ENCODE measurements around the gene EDIL3. TPM values are rescaled to one million over a fixed set of nuclear protein-coding genes. Genes with fewer than 3 reads are reported as not detected.

EDIL3 gene
- total and polyA plus RNA-seq, 2 experiments from 2014 or later: 18.2 to 42.4 TPM

- no peaks in the 10 kb centered on the region for H3K27me3 ChIP-seq
- no peak for TF ChIP-seq CTCF (IDR thresholded peaks at IDR 0.05; ENCODE audit: poor library complexity)
- no peak for TF ChIP-seq EZH2 (IDR thresholded peaks at IDR 0.05; ENCODE audit: borderline replicate concordance)
- no peak for TF ChIP-seq EZH2phosphoT487 (IDR thresholded peaks at IDR 0.05; ENCODE audit: low read depth, severe bottlenecking, unreplicated experiment)
- H3K27ac ChIP-seq: no peak overlapping the region
- H2AFZ ChIP-seq: no peak overlapping the region
- DNase-seq (ENCODE audit: low spot score): no peak
- no peaks in the 10 kb centered on the region for H4K20me1 ChIP-seq (ENCODE audit: insufficient read depth, poor library complexity, severe bottlenecking)
- no peaks in the 10 kb centered on the region for H3K4me1 ChIP-seq (ENCODE audit: insufficient read depth)
- H3K9me2 ChIP-seq (replicated peaks; ENCODE audit: insufficient read depth): no peaks in the 10 kb centered on the region
- H3K4me2 ChIP-seq: no peak overlapping the region
- no peaks in the 10 kb centered on the region for H3K9me3 ChIP-seq (ENCODE audit: low read depth)
- H3K79me2 ChIP-seq: no peaks in the 10 kb centered on the region
- WGBS (ENCODE audit: low lambda C conversion rate, missing lambda C conversion rate): 77% methylated on average over 4 of the region's 4 CpGs
- H3K36me3 ChIP-seq (replicated peaks; ENCODE audit: insufficient read depth, low read depth): no peaks in the 10 kb centered on the region
- H3K4me3 ChIP-seq: no peak overlapping the region
These were observed 397.0 kb downstream of the EDIL3 start for GRCh38 chr5:83987513-83988292.

- no peaks in the 10 kb centered on the region for H3K4me1 ChIP-seq (ENCODE audit: insufficient read depth)
- no peaks in the 10 kb centered on the region for H3K9me2 ChIP-seq (replicated peaks; ENCODE audit: insufficient read depth)
- no peak overlapping the region for H3K4me2 ChIP-seq
- no peak overlapping the region for H3K4me3 ChIP-seq
- H3K27me3 ChIP-seq: no peaks in the 10 kb centered on the region
- DNase-seq (ENCODE audit: low spot score): no peak
- no peaks in the 10 kb centered on the region for H4K20me1 ChIP-seq (ENCODE audit: insufficient read depth, poor library complexity, severe bottlenecking)
- H3K9me3 ChIP-seq (ENCODE audit: low read depth): no peaks in the 10 kb centered on the region
- no peaks in the 10 kb centered on the region for H3K36me3 ChIP-seq (replicated peaks; ENCODE audit: insufficient read depth, low read depth)
- H3K27ac ChIP-seq: no peak overlapping the region
- no peak for TF ChIP-seq CTCF (IDR thresholded peaks at IDR 0.05; ENCODE audit: poor library complexity)
- TF ChIP-seq EZH2phosphoT487 (IDR thresholded peaks at IDR 0.05; ENCODE audit: low read depth, severe bottlenecking, unreplicated experiment): no peak
- no peak for TF ChIP-seq EZH2 (IDR thresholded peaks at IDR 0.05; ENCODE audit: borderline replicate concordance)
- H3K79me2 ChIP-seq: no peaks in the 10 kb centered on the region
- WGBS (ENCODE audit: low lambda C conversion rate, missing lambda C conversion rate): 85% methylated on average over 4 of the region's 4 CpGs
- no peak overlapping the region for H2AFZ ChIP-seq
These were observed 400.8 kb downstream of the EDIL3 start for GRCh38 chr5:83983852-83984251.

GRCh38 chr5:83973925-83974815 lies 410.5 kb downstream of the EDIL3 start:
- Histone ChIP-seq H3K79me2 (no peaks in the 10 kb centered on the region), H2AFZ (no peak overlapping the region), H3K9me2 (replicated peaks; ENCODE audit: insufficient read depth) (no peaks in the 10 kb centered on the region), H4K20me1 (ENCODE audit: insufficient read depth, poor library complexity, severe bottlenecking) (no peaks in the 10 kb centered on the region), H3K4me2 (no peak overlapping the region), H3K4me3 (no peak overlapping the region), H3K36me3 (replicated peaks; ENCODE audit: insufficient read depth, low read depth) (no peaks in the 10 kb centered on the region), H3K9me3 (ENCODE audit: low read depth) (no peaks in the 10 kb centered on the region), H3K27me3 (no peaks in the 10 kb centered on the region), H3K4me1 (ENCODE audit: insufficient read depth) (no peaks in the 10 kb centered on the region), H3K27ac (no peak overlapping the region)
- no peak for TF ChIP-seq EZH2phosphoT487 (IDR thresholded peaks at IDR 0.05; ENCODE audit: low read depth, severe bottlenecking, unreplicated experiment)
- TF ChIP-seq EZH2 (IDR thresholded peaks at IDR 0.05; ENCODE audit: borderline replicate concordance): no peak
- TF ChIP-seq CTCF (IDR thresholded peaks at IDR 0.05; ENCODE audit: poor library complexity): no peak
- DNase-seq (ENCODE audit: low spot score): no peak
- WGBS (ENCODE audit: low lambda C conversion rate, missing lambda C conversion rate): 47% methylated on average over 7 of the region's 7 CpGs

All from hepatocyte (in vitro differentiated cells).